ENCODE results near the gene TNC.

Gene TNC

DNA sequence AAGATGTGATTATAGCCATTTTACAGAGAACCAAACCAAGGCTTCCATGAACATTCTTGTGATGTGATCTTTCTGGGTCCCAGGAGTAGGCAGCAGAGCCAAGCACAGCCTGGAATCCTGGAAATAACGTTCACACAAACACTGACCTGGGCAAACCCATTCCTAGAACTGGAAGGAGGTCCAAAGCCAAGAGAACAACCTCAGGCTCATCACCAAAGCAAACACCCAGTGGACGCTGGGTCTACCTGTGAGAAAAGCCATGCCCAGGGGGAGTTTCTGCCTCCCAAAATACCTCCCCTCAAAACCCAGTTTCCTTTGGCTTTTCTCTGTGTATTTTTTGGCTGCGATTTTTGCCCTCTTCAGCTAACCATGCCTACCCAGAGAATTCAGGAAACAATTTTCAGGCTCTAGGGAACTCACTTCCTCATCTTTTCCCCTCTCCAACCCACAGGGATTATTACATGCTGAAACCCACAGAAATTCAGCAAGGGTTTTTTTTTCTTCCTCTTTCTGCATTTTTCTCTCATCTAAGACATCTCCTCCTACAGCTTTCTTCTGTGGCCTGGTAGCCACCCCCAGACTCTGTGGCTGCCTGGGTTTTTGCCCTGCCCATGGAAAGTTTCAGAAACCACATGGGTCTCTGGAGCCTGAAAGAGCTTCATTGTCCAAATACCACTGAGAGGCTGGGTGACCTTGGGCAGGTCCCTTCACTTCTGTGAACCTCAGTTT is 75.0 kb downstream of the TNC start:
- no peak for DNase-seq

- DNase-seq = no peak
Observed at GRCh38 chr9:115039516-115040120, 78.3 kb downstream of the TNC start.

DNA sequence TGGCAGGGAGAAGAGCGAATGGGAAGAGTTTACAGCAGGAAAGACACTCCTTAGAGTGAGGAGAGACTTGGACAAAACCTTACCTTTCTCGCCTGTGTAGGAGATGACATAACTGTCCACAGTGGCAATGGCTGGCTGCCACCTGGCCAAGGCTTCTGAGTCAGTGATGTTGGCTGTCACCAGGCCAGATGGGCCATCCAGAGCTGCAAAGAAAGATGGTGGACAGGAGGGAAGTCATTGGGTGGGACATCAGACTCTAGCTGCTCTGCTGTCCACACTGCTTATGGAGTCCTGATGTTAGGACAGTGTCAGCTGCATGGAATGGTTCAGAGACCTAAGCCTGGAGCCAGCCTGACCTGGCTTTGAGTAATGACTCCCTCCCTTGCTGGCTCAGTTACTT is 79.8 kb downstream of the TNC start:
- DNase-seq = no peak

GRCh38 chr9:115036691-115037090 is 81.3 kb downstream of the TNC start:
- no peak for DNase-seq

DNA sequence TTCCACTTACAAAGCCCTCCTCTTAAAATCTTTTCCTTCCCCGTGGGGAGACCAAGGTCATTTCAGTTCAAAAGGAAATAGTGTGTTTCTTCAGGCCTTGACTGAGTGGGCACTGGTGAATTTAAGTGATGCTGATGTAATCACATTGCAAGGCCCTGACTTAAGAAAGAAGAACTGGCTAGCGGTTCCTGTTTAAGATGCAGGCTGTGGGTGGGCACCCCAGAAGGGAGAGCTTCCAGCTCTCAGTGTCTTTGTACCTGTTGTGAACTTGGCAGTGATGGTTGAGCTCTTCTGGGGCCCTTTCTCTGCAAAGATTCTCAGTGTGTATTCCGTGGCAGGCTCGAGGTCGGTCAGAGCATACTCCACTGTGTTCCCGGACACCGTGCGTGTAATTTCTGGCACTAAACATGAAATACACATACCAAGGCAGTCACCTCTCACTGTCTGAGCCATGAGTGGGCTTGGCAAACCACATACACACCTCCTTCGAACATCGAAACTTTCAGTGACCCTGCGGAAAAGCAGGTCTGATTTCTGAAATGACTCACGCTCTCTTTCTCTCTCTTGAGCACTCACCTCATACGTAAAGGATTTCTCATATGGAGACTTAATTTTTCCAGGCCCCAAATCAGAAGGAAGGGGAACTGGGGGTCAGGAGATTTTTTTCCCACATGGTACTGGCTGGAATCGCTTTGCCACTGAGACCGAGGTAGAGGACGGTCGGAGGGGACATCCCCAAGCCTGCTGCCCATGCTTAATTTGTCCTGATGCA is 81.9 kb downstream of the TNC start:
- no peak for DNase-seq

- DNase-seq = no peak
Observed at GRCh38 chr9:115034801-115035200, 83.2 kb downstream of the TNC start.

DNA sequence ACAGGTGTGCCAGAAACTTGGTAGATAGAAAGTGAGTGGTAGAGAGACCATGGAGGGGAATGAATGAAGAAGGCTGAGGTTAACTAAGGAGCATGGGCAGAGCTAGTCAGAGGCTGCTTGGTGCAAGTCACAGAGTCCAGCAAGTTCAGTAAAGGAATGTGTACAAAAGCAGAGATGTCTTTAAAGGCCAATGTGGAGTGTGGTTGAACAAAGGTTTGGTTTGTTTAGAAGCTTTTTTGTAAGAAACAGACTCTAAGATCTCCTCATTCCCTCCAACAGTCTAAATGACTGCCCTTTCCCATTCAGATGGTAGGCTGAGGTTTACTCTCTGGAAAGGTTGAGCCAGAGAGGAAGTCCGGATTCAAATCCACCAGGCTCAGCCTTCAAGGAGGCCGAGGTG is 84.2 kb downstream of the TNC start:
- no peak for DNase-seq

DNA sequence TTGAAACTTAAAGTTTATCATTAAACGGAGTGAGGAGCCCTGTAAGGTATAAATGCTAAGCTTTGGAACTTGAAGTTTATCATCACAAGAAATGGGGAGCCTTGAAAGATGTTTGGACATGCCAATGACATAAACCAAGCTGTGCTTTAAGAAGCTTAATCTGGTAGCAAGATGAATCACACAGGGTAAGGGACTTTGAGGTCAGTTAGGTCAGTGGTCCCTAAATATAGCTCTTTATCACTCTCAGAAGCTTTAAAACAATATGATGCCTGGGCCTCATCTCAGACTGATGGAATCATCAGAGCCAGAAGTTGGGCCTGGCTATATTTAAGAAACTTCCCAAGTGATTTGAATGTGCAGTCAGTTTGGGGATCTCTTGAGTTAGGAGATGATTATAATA is 85.7 kb downstream of the TNC start:
- DNase-seq = no peak

- DNase-seq = no peak
Observed at GRCh38 chr9:115030006-115030405, 88.0 kb downstream of the TNC start.

DNA sequence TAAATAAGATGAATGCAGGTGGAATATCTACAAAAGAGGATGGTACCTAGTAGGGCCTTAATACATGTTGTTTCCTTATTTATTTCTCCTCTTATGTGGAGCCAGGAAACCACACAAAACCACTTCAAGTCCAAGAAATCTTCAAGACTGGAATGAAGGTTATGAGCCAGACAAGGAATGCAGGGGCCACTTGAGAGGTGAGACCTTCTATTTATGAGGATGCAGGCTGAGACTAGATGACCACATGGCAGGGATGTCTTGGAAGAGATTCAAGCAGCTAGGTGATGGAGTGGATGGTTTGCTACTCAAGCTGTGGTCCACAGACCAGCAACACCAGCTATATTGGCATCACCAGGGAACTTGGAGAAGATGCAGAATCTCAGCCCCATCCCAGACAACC is 92.2 kb downstream of the TNC start:
- no peak for DNase-seq

GRCh38 chr9:115024925-115025535 is 92.9 kb downstream of the TNC start:
- DNase-seq = no peak

DNA sequence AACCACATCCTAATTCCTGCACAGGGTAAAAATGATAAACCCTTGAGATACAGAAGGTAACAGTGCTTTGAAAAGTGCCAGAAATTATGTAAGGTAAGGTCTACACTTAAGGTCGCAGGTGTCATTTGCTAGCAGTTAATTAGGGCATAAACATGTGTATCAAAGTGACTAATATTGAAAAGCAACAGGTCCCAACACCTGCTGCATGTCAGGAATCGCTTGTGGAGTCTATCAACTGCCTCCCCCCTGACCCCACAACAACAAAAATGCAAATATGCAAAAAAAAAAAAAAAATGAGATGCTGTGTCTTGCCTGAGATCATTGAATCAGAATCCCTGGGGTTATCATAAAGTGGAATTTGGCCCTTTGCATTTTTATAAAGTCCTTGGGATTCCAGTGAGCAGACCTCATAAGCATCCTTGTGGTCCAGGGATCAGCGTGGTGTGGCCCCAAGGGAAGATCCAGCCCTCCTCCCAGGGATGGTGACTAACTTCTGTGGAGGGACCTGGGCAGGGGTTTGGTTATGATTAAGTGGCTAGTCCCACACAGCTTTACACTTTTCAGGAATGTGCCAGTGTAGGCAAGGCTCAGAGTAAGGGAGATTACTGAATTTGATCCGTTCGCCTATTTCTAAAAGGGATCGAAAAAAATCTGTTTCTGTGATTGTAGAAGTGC is 95.1 kb downstream of the TNC start:
- DNase-seq = no peak

DNA sequence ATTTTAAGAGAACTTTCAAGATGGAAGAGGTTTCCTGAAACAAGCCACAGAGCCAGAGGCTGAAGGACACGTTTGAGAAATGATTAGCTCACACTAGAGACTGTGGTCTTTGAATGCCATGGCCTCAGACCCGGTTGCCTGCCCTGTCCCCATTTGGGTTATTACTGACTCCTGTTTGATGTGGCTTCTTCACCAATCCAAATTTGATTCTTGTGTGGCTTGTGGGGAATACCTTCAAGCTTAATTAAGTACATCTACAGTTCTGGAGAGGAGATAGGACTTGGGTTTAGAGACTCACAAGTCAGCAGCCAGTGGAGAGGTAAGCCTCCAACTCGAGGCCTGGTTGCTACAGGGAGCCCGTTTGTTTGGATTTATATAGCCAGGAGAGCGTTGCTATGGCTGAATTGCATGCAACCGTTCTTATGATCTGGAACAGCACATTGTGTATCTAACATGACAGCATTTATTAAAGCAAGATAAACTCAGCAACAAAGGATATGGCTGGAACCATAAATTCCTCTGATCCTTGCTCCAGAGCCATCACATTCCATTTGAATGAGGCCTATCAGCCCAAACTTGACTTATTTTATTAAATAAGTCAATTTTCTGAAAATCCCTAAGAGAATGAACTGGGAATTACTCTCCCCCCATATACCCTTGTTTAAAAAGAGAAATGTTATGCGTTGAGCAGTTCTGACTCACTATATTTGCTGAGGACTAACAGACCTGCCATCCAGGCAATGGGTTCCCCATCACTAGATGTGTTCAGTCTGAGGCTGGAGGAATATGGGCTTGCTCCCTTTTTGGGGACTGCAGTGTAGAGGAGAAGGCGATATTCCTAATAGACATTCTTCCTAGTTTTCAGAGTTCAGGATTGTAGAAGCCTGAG is 99.2 kb downstream of the TNC start:
- no peak for DNase-seq

GRCh38 chr9:115016344-115016743 is 101.6 kb downstream of the TNC start:
- no peak for DNase-seq

DNA sequence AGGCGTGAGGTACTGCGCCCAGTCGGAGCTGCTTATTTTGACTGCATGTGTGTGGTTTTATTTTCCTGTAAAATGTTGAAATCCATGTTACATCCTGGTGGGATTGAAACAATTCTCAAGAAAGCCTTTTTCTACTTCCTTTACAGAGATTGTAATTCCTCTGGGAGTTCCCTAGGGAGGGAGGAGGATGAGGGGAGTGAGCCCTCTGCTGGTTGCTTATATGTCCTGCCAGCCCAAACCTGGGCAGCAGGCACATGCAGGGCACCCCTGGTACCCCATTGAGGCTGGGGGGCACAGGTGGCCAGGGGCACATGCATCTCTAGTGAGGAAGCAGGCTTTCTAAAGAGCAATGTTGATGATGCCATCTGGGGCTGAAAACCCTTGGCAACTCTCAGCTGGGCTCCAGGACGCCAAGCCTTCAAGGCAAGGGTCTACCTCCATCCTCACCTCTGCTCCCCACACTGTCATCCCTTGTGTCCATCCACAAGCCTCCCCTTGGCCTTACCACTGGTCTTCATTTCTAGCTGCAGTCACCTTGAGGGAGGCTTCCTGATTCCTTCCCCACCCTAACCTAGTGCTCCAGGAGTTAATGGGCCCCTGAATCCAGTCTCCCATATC is 102.8 kb downstream of the TNC start:
- no peak for DNase-seq

- no peak for DNase-seq
Observed at GRCh38 chr9:115014438-115014837, 103.5 kb downstream of the TNC start.

DNA sequence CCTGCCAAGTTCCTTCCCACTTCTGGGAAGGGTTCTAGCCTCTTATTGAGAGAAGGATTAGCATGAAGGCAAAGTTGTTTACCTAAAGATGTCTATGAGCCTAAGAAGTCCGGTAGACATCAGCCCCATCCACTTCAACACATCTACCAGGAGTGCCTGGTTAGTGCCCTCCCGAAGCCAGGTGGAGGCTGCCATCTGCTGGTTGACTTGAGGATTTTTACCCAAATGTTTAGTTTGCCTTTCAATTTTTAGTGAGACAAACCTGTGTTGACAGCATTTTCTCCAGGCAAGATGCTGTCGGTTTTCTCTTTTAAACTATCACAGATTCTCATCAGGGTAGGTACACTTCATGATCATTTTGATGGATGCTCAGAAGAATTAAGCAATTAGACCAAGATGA is 104.0 kb downstream of the TNC start:
- DNase-seq = peak; percentile 72

GRCh38 chr9:115012486-115012885 is 105.5 kb downstream of the TNC start:
- no peak for DNase-seq

GRCh38 chr9:115010874-115011273 is 107.1 kb downstream of the TNC start:
- no peak for DNase-seq

DNA sequence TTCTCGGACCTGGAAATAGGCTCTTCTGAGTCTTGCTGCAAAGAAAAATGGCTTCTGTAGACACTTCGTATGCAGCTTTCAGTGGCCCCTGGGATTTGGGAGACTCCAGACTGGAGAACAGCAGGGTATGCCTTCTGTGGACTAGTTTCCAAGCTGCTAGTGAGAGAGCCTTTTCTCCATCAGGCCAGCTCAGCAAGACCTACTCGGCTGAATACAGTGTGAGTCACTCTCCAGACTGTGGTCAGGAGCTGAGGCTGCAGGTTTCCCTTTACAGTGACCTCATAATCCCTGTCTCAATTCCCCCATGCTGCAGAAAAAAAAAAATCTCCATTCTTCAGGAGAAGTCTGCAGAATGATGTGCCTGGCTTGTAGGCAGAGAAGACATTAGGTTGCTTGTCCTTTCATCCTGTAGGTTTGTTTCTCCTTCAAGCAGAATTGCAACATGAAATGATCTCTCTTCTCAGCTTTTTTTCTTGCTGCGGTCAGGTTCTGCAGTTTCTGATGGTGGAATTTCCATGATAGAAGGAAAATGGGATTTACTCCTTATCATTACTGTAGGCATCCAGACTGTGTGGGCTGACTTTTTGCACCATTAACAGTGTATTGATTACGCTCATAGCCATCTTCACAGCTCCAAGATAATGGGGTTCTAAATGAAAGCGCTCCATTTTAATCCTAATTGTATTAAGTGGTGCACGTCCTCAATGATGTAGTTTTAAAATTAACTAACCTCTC is 109.3 kb downstream of the TNC start:
- no peak for DNase-seq

DNA sequence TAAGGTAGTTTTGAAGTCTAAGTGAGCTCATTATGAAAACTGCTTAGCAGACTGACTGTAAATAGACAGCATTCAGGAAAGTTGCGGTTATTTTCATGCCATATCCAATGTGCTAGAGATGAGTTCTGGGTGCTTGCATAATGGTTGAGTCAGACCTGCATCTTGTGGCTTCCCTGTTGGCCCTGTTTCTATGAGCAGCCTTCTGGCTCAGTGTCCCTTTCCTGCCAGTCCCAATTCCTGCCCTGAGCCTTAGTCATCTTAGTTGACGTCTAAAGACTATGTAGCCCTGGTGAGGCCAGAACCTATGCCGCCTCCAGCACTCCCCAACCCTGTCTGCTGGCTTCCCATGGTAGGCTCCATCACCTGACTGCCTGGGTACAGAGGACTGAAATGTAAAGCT is 111.3 kb downstream of the TNC start:
- DNase-seq = no peak
